Body of pancreas (tissue), 4 donors: ENCODE data around the gene NT5C2. TPM values are rescaled to one million over a fixed set of nuclear protein-coding genes. Genes with fewer than 3 reads are reported as not detected.

ENCODE experiments used
- ATAC-seq: fragments of 150-250 bp; one replicate; pipeline ENCODE4 v1.9.1; 2016
- DNase-seq, 4 donors: peaks; one replicate each; pipeline ENCODE4 v3.0.0-alpha.2; 2019
- H3K27ac ChIP-seq, 4 donors: fragments of 200-600 bp; sonication (generic); 1 replicate in 3 of 4; 2 replicates in 1 of 4; pipeline versions ENCODE4 v1.5.1 to v1.6.1; 2016 to 2019; ENCODE audit warnings: mild to moderate bottlenecking in 1 of 4, mixed read lengths in 1 of 4, moderate library complexity in 1 of 4
- H3K27me3 ChIP-seq, 2 donors: fragments of 200-600 bp; sonication (generic); one replicate each; pipeline ENCODE4 v1.6.0; 2016; ENCODE audit warnings: mild to moderate bottlenecking in 1 of 2
- H3K36me3 ChIP-seq, 2 donors: fragments of 200-600 bp; sonication (generic); replicated peaks in 1 of 2; 2 replicates each; pipeline ENCODE4 v1.5.1; 2016; ENCODE audit warnings: low read depth in 2 of 2; ENCODE audit not compliant: insufficient read depth in 1 of 2
- H3K4me1 ChIP-seq: fragments of 200-600 bp; sonication (generic); one replicate; pipeline ENCODE4 v1.6.0; 2016
- H3K4me3 ChIP-seq, 2 donors: fragments of 200-600 bp; sonication (generic); 1 replicate in 1 of 2; 2 replicates in 1 of 2; pipeline ENCODE4 v1.5.1; 2016 to 2019
- H3K9me3 ChIP-seq, 3 donors: fragments of 200-600 bp; sonication (generic); 1 replicate in 2 of 3; 2 replicates in 1 of 3; pipeline ENCODE4 v1.5.1; 2016
- CTCF ChIP-seq, 7 experiments: fragments of 450-650 bp in 4 of 7; fragments of 200-600 bp in 3 of 7; sonication (generic) in 3 of 7; IDR thresholded peaks; one replicate each; pipeline ENCODE4 v1.5.1; 2016 to 2019; ENCODE audit warnings: antibody characterized with exemption in 7 of 7
- POLR2A ChIP-seq, 3 donors: fragments of 450-650 bp; IDR thresholded peaks; one replicate each; pipeline ENCODE4 v1.6.1; 2016; ENCODE audit warnings: antibody characterized with exemption in 3 of 3, mild to moderate bottlenecking in 2 of 3
- WGBS, 2 donors: methylation state at CpG; one replicate each; pipeline ENCODE4 v1.1.5; 2017; 5-methylcytosine and 5-hydroxymethylcytosine counted together
- intact Hi-C: fragments of 100-400 bp; cut with DNase I; formaldehyde crosslinking; loops from one replicate; pipeline ENCODE4 v1.15.1; 2023
- total RNA-seq, 2 donors: library from RNA; depleted of rRNA; stranded (reverse); fragments of >200 nt; gene quantifications; one replicate each; pipeline ENCODE4 v1.1.0, GENCODE V29; 2016

Gene NT5C2
- total RNA-seq, 2 donors from 2014 or later, result 32.0 to 43.1 TPM

GRCh38 chr10:103199488-103199887, 6.4 kb upstream of the NT5C2 start:
- Histone ChIP-seq H3K27ac (no peak overlapping the region), H3K4me1 (peaks cover 20% of the 10 kb centered on the region), H3K27me3 (no peaks in the 10 kb centered on the region), H3K9me3 (no peaks in the 10 kb centered on the region), H3K36me3 (no peaks in the 10 kb centered on the region), H3K4me3 (no peak overlapping the region)
- WGBS, 2 donors, result 73 to 100% methylated on average over 1 of the region's 1 CpG
- intact Hi-C loops, result no loop called here
- ATAC-seq (no peak), DNase-seq (no peak)
- no peak for TF ChIP-seq POLR2A (IDR thresholded peaks at IDR 0.05)
- TF ChIP-seq CTCF (IDR thresholded peaks at IDR 0.05), result no peak

DNA sequence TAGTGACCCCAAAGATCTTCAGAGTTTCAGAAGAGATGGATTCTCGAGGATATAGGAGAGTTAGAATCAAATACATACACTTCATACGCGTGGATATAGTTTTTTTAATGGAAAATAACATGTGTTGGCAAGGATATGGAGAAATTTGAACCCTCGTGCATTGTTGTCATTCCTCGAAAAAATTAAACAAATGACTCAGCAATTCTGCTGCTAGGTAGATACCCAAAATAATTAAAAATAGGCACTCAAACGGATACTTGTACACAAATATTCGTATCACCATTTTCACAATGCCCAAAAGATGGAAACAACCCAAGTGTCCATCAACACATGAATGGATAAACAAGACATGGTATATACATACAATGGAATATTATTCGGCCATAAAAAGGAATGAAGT, 5.6 kb upstream of the NT5C2 start:
- Histone ChIP-seq H3K9me3 (no peaks in the 10 kb centered on the region), H3K36me3 (no peaks in the 10 kb centered on the region), H3K4me3 (no peak overlapping the region), H3K27ac (no peak overlapping the region), H3K4me1 (peaks cover 29% of the 10 kb centered on the region), H3K27me3 (no peaks in the 10 kb centered on the region)
- no peak for DNase-seq
- intact Hi-C loops, result no loop called here
- 66 to 73% methylated on average over 8 of the region's 8 CpGs for WGBS, 2 donors
- no peak for ATAC-seq
- TF ChIP-seq POLR2A (IDR thresholded peaks at IDR 0.05) (no peak), CTCF (IDR thresholded peaks at IDR 0.05) (no peak)

GRCh38 chr10:103197903-103198302, 4.8 kb upstream of the NT5C2 start:
- 63 to 71% methylated on average over 2 of the region's 2 CpGs for WGBS, 2 donors
- Histone ChIP-seq H3K9me3 (no peaks in the 10 kb centered on the region), H3K27me3 (no peaks in the 10 kb centered on the region), H3K4me1 (peaks cover 33% of the 10 kb centered on the region), H3K27ac (peak overlapping the region in 1 of 4 donors; percentile 73), H3K36me3 (no peaks in the 10 kb centered on the region), H3K4me3 (no peak overlapping the region)
- intact Hi-C loops, result no loop called here
- ATAC-seq (no peak), DNase-seq (no peak)
- TF ChIP-seq CTCF (IDR thresholded peaks at IDR 0.05) (no peak), POLR2A (IDR thresholded peaks at IDR 0.05) (no peak)

DNA sequence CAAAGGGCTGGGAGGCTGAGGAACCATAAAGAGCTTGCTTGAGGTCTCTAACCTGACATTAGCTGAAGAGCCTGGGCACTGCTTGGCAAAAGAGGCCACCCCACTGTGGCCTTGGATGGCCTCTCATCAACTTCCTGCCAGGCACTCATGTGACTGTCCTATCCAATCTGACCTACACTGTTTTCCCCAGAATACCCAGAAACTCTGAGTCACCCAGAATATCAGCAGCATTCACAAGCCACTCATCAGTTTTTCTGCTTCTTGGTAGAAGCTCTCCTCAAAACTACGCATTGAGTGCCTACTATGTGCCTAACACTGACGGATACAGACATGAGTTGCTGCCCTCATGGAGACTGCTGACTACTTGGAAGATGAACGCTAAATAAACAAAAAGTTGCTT, 4.1 kb upstream of the NT5C2 start:
- TF ChIP-seq POLR2A (IDR thresholded peaks at IDR 0.05), result peak in 1 of 3 donors; percentile 30
- TF ChIP-seq CTCF (IDR thresholded peaks at IDR 0.05), result no peak
- ATAC-seq, result peak; percentile 54
- 52 to 61% methylated on average over 3 of the region's 3 CpGs for WGBS, 2 donors
- Histone ChIP-seq H3K27me3 (no peaks in the 10 kb centered on the region), H3K4me3 (no peak overlapping the region), H3K27ac (peak overlapping the region in 2 of 4 donors; percentile 44 to 73), H3K36me3 (no peaks in the 10 kb centered on the region), H3K9me3 (no peaks in the 10 kb centered on the region), H3K4me1 (peaks cover 33% of the 10 kb centered on the region)
- intact Hi-C loops, result no loop called here
- DNase-seq, result peak; percentile 47 to 74 (median 62)

DNA sequence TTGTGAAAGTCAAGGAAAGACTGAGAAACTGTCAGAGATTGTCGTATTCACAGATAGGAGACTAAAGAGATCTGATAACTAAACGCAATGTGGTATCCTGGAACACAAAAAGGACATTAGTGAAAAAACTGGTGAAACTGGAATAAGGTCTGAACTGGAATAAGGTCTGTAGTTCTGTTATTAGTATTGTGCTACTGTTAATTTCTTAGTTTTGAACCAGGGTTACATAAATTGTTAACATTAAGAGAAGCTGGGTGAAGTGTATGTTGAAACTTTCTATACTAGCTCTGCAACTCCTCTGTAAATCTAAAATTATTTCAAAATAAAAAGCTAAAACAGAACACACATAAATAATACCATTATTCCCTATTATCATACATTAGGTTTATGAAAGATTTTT, 3.4 kb upstream of the NT5C2 start:
- TF ChIP-seq POLR2A (IDR thresholded peaks at IDR 0.05) (no peak), CTCF (IDR thresholded peaks at IDR 0.05) (no peak)
- no peak for DNase-seq
- 39 to 44% methylated on average over 2 of the region's 2 CpGs for WGBS, 2 donors
- Histone ChIP-seq H3K36me3 (no peaks in the 10 kb centered on the region), H3K27me3 (no peaks in the 10 kb centered on the region), H3K9me3 (no peaks in the 10 kb centered on the region), H3K4me3 (no peak overlapping the region), H3K4me1 (peaks cover 36% of the 10 kb centered on the region), H3K27ac (peak overlapping the region in 1 of 4 donors; percentile 73)
- intact Hi-C loops, result no loop called here
- no peak for ATAC-seq
